Activated B cell treated with CpG ODN at 0.5 μM for 24 hours (primary cell): ENCODE data around the gene MAPK13. TPM values are rescaled to one million over a fixed set of nuclear protein-coding genes. Genes with fewer than 3 reads are reported as not detected.

Experiments
- ATAC-seq: fragments of 200-7000 bp; cut with Tn5 transposase; one replicate; pipeline ENCODE4 v1.10.0; 2021; ENCODE audit warnings: low read depth, mild to moderate bottlenecking, moderate library complexity
- CTCF ChIA-PET: fragments of 350-600 bp; sonication (Branson Sonifier 250); formaldehyde crosslinking; loops from one replicate; lab custom pipeline; 2021; ENCODE audit warnings: antibody characterized with exemption; lab: Charles Lee
- POLR2A ChIA-PET: fragments of 350-600 bp; sonication (Branson Sonifier 250); formaldehyde crosslinking; loops from one replicate; lab custom pipeline; 2021; ENCODE audit warnings: antibody characterized with exemption; lab: Charles Lee
- DNase-seq: peaks from one replicate; pipeline ENCODE4 v3.0.0; 2022
- H3K27ac Mint-ChIP-seq: one replicate; pipeline ENCODE4 v1.8.0; 2020; ENCODE audit warnings: mixed read lengths
- H3K27me3 Mint-ChIP-seq: one replicate; pipeline ENCODE4 v1.8.0; 2021; ENCODE audit warnings: mixed read lengths
- H3K36me3 Mint-ChIP-seq: one replicate; pipeline ENCODE4 v1.8.0; 2021; ENCODE audit warnings: low read depth, mixed read lengths
- H3K4me1 Mint-ChIP-seq: one replicate; pipeline ENCODE4 v1.8.0; 2021; ENCODE audit warnings: mixed read lengths
- H3K4me3 Mint-ChIP-seq: one replicate; pipeline ENCODE4 v1.8.0; 2020; ENCODE audit warnings: mild to moderate bottlenecking, mixed read lengths
- H3K9me3 Mint-ChIP-seq: one replicate; pipeline ENCODE4 v1.8.0; 2020; ENCODE audit warnings: mixed read lengths
- CTCF ChIP-seq: fragments of 200-600 bp; IDR thresholded peaks from one replicate; pipeline ENCODE4 v1.8.0; 2022; ENCODE audit warnings: antibody characterized with exemption, mild to moderate bottlenecking
- intact Hi-C: fragments of 100-400 bp; cut with micrococcal nuclease; formaldehyde crosslinking; loops from one replicate; pipeline ENCODE4 v1.15.1; 2024
- total RNA-seq: library from RNA; stranded (reverse); gene quantifications from 2 replicates; pipeline ENCODE4 v1.2.3, GENCODE V29; 2022

MAPK13 gene
- total RNA-seq, 1 donor from 2014 or later, result 22.7 TPM

GRCh38 chr6:36098920-36099647 lies 31.2 kb upstream of the MAPK13 start:
- POLR2A ChIA-PET, result interaction anchor here (0.6 to 1.0 kb wide), 2 partner anchors 31 to 38 kb away, joined by 3 to 4 read pairs; no protein-coding TSS in a partner anchor
- intact Hi-C loops, result loop anchor here (5.0 to 10.0 kb wide), 2 partner anchors 174 to 577 kb away; partner anchors contain the start of gene SRPK1

GRCh38 chr6:36099869-36100483 lies 30.3 kb upstream of the MAPK13 start:
- no peak for TF ChIP-seq CTCF
- DNase-seq (no peak), ATAC-seq (no peak)
- POLR2A ChIA-PET, result interaction anchor here (0.6 kb wide), 1 partner anchor 37 kb away, joined by 4 read pairs; no protein-coding TSS in a partner anchor
- Mint-ChIP-seq H3K4me3 (no peak overlapping the region), H3K36me3 (peaks cover 39% of the 10 kb centered on the region), H3K27me3 (no peaks in the 10 kb centered on the region), H3K4me1 (peaks cover 39% of the 10 kb centered on the region), H3K9me3 (no peaks in the 10 kb centered on the region), H3K27ac (peak overlapping the region; percentile 50)
- CTCF ChIA-PET, result interaction anchor here (1.4 kb wide), 1 partner anchor 21 kb away, joined by 4 read pairs; no protein-coding TSS in a partner anchor
- intact Hi-C loops, result loop anchor here (5.0 to 10.0 kb wide), 2 partner anchors 175 to 578 kb away; partner anchors contain the start of gene SRPK1

More at GRCh38 chr6:36098920-36099647, 31.2 kb upstream of the MAPK13 start:
- no peaks in the 10 kb centered on the region for H3K27me3 Mint-ChIP-seq
- TF ChIP-seq CTCF, result no peak
- peaks cover 43% of the 10 kb centered on the region for H3K4me1 Mint-ChIP-seq
- DNase-seq (no peak), ATAC-seq (no peak)
- no peaks in the 10 kb centered on the region for H3K9me3 Mint-ChIP-seq
- CTCF ChIA-PET, result interaction anchor here (1.4 kb wide), 1 partner anchor 22 kb away, joined by 4 read pairs; no protein-coding TSS in a partner anchor
- peaks cover 32% of the 10 kb centered on the region for H3K36me3 Mint-ChIP-seq
- no peak overlapping the region for H3K4me3 Mint-ChIP-seq
- peak overlapping the region; percentile 50 for H3K27ac Mint-ChIP-seq

GRCh38 chr6:36101691-36102090 lies 28.6 kb upstream of the MAPK13 start:
- POLR2A ChIA-PET, result interaction anchor here (0.8 kb wide), 1 partner anchor 19 kb away, joined by 4 read pairs; no protein-coding TSS in a partner anchor
- H3K27ac Mint-ChIP-seq, result no peak overlapping the region

GRCh38 chr6:36102853-36103252 lies 27.5 kb upstream of the MAPK13 start:
- peaks cover 39% of the 10 kb centered on the region for H3K36me3 Mint-ChIP-seq
- no peak overlapping the region for H3K27ac Mint-ChIP-seq
- no peak overlapping the region for H3K4me3 Mint-ChIP-seq
- ATAC-seq, result no peak
- no peak for TF ChIP-seq CTCF
- CTCF ChIA-PET, result interaction anchor here (3.4 kb wide), 1 partner anchor 8 kb away, joined by 21 read pairs; no protein-coding TSS in a partner anchor
- peaks cover 36% of the 10 kb centered on the region for H3K4me1 Mint-ChIP-seq
- H3K27me3 Mint-ChIP-seq, result no peaks in the 10 kb centered on the region
- no peak for DNase-seq
- no peaks in the 10 kb centered on the region for H3K9me3 Mint-ChIP-seq
- POLR2A ChIA-PET, result no interaction called here
- intact Hi-C loops, result no loop called here

More at GRCh38 chr6:36101691-36102090, 28.6 kb upstream of the MAPK13 start:
- ATAC-seq, result no peak
- no peaks in the 10 kb centered on the region for H3K27me3 Mint-ChIP-seq
- no peak for DNase-seq
- no peak for TF ChIP-seq CTCF
- H3K36me3 Mint-ChIP-seq, result peaks cover 33% of the 10 kb centered on the region
- no peaks in the 10 kb centered on the region for H3K9me3 Mint-ChIP-seq
- CTCF ChIA-PET, result no interaction called here
- peaks cover 31% of the 10 kb centered on the region for H3K4me1 Mint-ChIP-seq
- intact Hi-C loops, result no loop called here
- H3K4me3 Mint-ChIP-seq, result no peak overlapping the region

- H3K9me3 Mint-ChIP-seq, result no peaks in the 10 kb centered on the region
- DNase-seq, result no peak
- no peak for ATAC-seq
- no peaks in the 10 kb centered on the region for H3K27me3 Mint-ChIP-seq
- ChIA-PET POLR2A (no interaction called here), CTCF (interaction anchor here (0.7 to 3.4 kb wide), 4 partner anchors 10 to 53 kb away, joined by 3 to 21 read pairs (median 5); no protein-coding TSS in a partner anchor)
- H3K4me1 Mint-ChIP-seq, result peaks cover 39% of the 10 kb centered on the region
- H3K4me3 Mint-ChIP-seq, result no peak overlapping the region
- intact Hi-C loops, result no loop called here
- peaks cover 53% of the 10 kb centered on the region for H3K36me3 Mint-ChIP-seq
- no peak overlapping the region for H3K27ac Mint-ChIP-seq
- TF ChIP-seq CTCF, result no peak
Observed at GRCh38 chr6:36104836-36105235, 25.5 kb upstream of the MAPK13 start.
